ENCODE measurements around the gene MBD3.

DNA sequence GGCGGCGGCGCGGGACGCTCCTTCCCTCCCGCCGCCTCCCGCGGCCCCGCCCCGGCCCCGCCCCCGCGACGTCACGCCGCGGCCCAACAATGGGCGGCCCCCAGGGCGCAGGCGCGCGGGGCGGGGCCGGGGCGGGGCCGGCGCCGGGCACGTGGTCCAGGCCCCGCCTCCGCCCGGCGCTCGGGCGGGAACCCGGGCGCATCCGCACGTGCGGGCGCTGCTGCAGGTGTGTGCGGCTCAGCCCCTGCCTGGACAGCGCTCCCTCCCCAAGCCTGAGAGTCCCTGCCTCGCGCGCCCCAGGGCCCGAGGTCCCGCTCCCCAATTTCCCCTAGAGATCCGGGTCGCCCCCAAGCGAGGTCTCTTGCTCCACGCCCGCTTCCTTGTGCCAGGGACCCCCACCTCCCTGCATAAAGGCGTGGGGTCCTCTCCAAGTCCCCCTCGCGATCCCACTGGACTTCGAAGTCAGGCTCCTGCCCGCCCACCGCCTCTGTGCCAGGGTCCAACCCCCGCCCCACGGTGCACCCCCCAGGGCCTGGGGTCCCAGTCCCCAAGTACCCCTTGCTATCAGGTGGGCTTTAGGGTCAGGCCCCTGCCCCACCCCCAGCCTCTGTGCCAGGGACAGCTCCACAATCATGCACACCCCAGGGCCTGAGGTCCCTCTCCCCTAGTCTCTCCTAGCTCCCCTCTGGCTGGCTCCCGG, 24.2 kb downstream of the MBD3 start, which contains the start of gene MEX3D:
- TF ChIP-seq, protein P1, sequence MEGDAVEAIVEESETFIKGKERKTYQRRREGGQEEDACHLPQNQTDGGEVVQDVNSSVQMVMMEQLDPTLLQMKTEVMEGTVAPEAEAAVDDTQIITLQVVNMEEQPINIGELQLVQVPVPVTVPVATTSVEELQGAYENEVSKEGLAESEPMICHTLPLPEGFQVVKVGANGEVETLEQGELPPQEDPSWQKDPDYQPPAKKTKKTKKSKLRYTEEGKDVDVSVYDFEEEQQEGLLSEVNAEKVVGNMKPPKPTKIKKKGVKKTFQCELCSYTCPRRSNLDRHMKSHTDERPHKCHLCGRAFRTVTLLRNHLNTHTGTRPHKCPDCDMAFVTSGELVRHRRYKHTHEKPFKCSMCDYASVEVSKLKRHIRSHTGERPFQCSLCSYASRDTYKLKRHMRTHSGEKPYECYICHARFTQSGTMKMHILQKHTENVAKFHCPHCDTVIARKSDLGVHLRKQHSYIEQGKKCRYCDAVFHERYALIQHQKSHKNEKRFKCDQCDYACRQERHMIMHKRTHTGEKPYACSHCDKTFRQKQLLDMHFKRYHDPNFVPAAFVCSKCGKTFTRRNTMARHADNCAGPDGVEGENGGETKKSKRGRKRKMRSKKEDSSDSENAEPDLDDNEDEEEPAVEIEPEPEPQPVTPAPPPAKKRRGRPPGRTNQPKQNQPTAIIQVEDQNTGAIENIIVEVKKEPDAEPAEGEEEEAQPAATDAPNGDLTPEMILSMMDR (IDR thresholded peaks at IDR 0.05): no peak
- TF ChIP-seq POLR2A (IDR thresholded peaks at IDR 0.05): no peak

Measured in uterus (tissue), 2 donors.